H1 (cell line): ENCODE results near the gene FGB. TPM values are rescaled to one million over a fixed set of nuclear protein-coding genes. Genes with fewer than 3 reads are reported as not detected.

ENCODE experiments used
- CTCF ChIA-PET: fragments of 300-600 bp; sonication (Branson Sonifier 250); formaldehyde crosslinking; loops from one replicate; lab custom pipeline; 2021; ENCODE audit not compliant: partially characterized antibody; lab: Charles Lee
- POLR2A ChIA-PET: fragments of 300-600 bp; sonication (Branson Sonifier 250); formaldehyde crosslinking; loops from one replicate; lab custom pipeline; 2021; ENCODE audit warnings: inconsistent platforms; ENCODE audit not compliant: partially characterized antibody; lab: Charles Lee
- DNase-seq, 2 experiments: peaks; one replicate each; pipeline versions ENCODE4 v3.0.0 to v3.0.0-alpha.2; 2010 to 2022; ENCODE audit warnings: low spot score in 2 of 2, low read depth in 1 of 2, mixed read lengths in 1 of 2
- FAIRE-seq: peaks from 2 replicates; lab custom pipeline; 2011; peaks lifted over from hg19 to GRCh38; lab: Jason Lieb, UNC
- H2AFZ ChIP-seq: 2 replicates; pipeline ENCODE4 v1.8.1; 2012; ENCODE audit warnings: low read length, inconsistent platforms
- H2AK5ac ChIP-seq: 2 replicates; pipeline ENCODE4 v1.6.1; 2013; ENCODE audit warnings: low read depth, low read length
- H2BK120ac ChIP-seq: replicated peaks from 2 replicates; pipeline ENCODE3; 2013; ENCODE audit warnings: low read depth, low read length, inconsistent platforms
- H2BK12ac ChIP-seq: 2 replicates; pipeline ENCODE4 v1.6.1; 2013; ENCODE audit warnings: low read depth, low read length
- H2BK15ac ChIP-seq: 2 replicates; pipeline ENCODE4 v1.6.1; 2013; ENCODE audit warnings: low read length
- H2BK20ac ChIP-seq: 2 replicates; pipeline ENCODE4 v1.6.1; 2013; ENCODE audit warnings: low read length
- H2BK5ac ChIP-seq: 2 replicates; pipeline ENCODE4 v1.6.1; 2013; ENCODE audit warnings: low read depth, low read length
- H3K14ac ChIP-seq: 2 replicates; pipeline ENCODE4 v1.6.1; 2013; ENCODE audit warnings: inconsistent platforms; ENCODE audit not compliant: insufficient read length
- H3K18ac ChIP-seq: 2 replicates; pipeline ENCODE4 v1.6.1; 2013; ENCODE audit warnings: low read length; ENCODE audit errors: extremely low read depth
- H3K23ac ChIP-seq: 2 replicates; pipeline ENCODE4 v1.6.1; 2013; ENCODE audit warnings: inconsistent platforms; ENCODE audit not compliant: insufficient read length
- H3K23me2 ChIP-seq: 2 replicates; pipeline ENCODE4 v1.6.1; 2013; ENCODE audit warnings: low read depth, low read length
- H3K27ac ChIP-seq: 2 replicates; pipeline ENCODE4 v1.6.1; 2011; ENCODE audit warnings: low read depth, low read length, inconsistent platforms
- H3K27me3 ChIP-seq, 4 experiments: replicated peaks in 1 of 4; 1 replicate in 1 of 4; 2 replicates in 3 of 4; pipeline versions ENCODE4 v1.6.1 to v1.8.1; 2011 to 2013; ENCODE audit warnings: low read length in 3 of 4, mild to moderate bottlenecking in 3 of 4, inconsistent platforms in 2 of 4, mixed read lengths in 2 of 4, moderate library complexity in 1 of 4; ENCODE audit not compliant: control insufficient read depth in 3 of 4, insufficient read depth in 3 of 4; ENCODE audit errors: extremely low read depth in 1 of 4
- H3K36me3 ChIP-seq, 4 experiments: 2 replicates each; pipeline versions ENCODE4 v1.6.1 to v1.8.1; 2011 to 2013; ENCODE audit warnings: mild to moderate bottlenecking in 4 of 4, low read length in 3 of 4, moderate library complexity in 2 of 4, control low read depth in 1 of 4, inconsistent platforms in 1 of 4; ENCODE audit not compliant: insufficient read depth in 4 of 4, control insufficient read depth in 2 of 4
- H3K4ac ChIP-seq: replicated peaks from 2 replicates; pipeline ENCODE3; 2013; ENCODE audit warnings: low read length, low read depth, mixed read lengths, inconsistent platforms; ENCODE audit not compliant: insufficient read length
- H3K4me1 ChIP-seq, 4 experiments: replicated peaks in 1 of 4; 1 replicate in 1 of 4; 2 replicates in 3 of 4; pipeline versions ENCODE4 v1.6.1 to v1.8.1; 2011 to 2013; ENCODE audit warnings: low read length in 3 of 4, inconsistent platforms in 2 of 4, mixed read lengths in 1 of 4; ENCODE audit not compliant: insufficient read depth in 4 of 4, control insufficient read depth in 3 of 4
- H3K4me2 ChIP-seq, 2 experiments: 2 replicates each; pipeline versions ENCODE4 v1.6.1 to v1.8.1; 2011 to 2013; ENCODE audit warnings: low read depth in 2 of 2, low read length in 2 of 2, control low read depth in 1 of 2, inconsistent platforms in 1 of 2, mild to moderate bottlenecking in 1 of 2; ENCODE audit not compliant: insufficient read depth in 1 of 2
- H3K4me3 ChIP-seq, 4 experiments: fragments of 200-600, 300-600 bp in 1 of 4; sonication (generic), shearing (Covaris generic), sonication (Bioruptor Twin) in 1 of 4; 2 replicates each; pipeline versions ENCODE4 v1.5.1 to v1.8.1; 2011 to 2016; ENCODE audit warnings: low read length in 4 of 4, low read depth in 3 of 4, control low read depth in 2 of 4, inconsistent platforms in 2 of 4, mild to moderate bottlenecking in 2 of 4, mixed read lengths in 1 of 4, moderate library complexity in 1 of 4; ENCODE audit not compliant: insufficient read depth in 2 of 4; ENCODE audit errors: extremely low read depth in 1 of 4
- H3K56ac ChIP-seq: replicated peaks from 2 replicates; pipeline ENCODE3; 2013; ENCODE audit warnings: low read depth, mild to moderate bottlenecking, mixed read lengths, low read length, inconsistent platforms; ENCODE audit not compliant: insufficient read length
- H3K79me1 ChIP-seq: 2 replicates; pipeline ENCODE4 v1.6.1; 2013; ENCODE audit warnings: low read depth, low read length, control low read depth
- H3K79me2 ChIP-seq, 2 experiments: 2 replicates each; pipeline versions ENCODE4 v1.6.1 to v1.8.1; 2012 to 2013; ENCODE audit warnings: low read length in 2 of 2, mild to moderate bottlenecking in 2 of 2, inconsistent platforms in 1 of 2; ENCODE audit not compliant: insufficient read depth in 2 of 2, control insufficient read depth in 1 of 2
- H3K9ac ChIP-seq, 4 experiments: replicated peaks in 1 of 4; 1 replicate in 1 of 4; 2 replicates in 3 of 4; pipeline versions ENCODE4 v1.6.1 to v1.8.1; 2011 to 2013; ENCODE audit warnings: low read depth in 3 of 4, low read length in 3 of 4, control low read depth in 2 of 4, mild to moderate bottlenecking in 2 of 4, moderate library complexity in 2 of 4, inconsistent platforms in 1 of 4; ENCODE audit errors: extremely low read depth in 1 of 4
- H3K9me3 ChIP-seq, 2 experiments: 2 replicates each; pipeline versions ENCODE4 v1.6.1 to v1.8.1; 2012 to 2013; ENCODE audit warnings: mild to moderate bottlenecking in 2 of 2, moderate library complexity in 2 of 2, control low read depth in 1 of 2, inconsistent platforms in 1 of 2, low read depth in 1 of 2, low read length in 1 of 2, mixed read lengths in 1 of 2; ENCODE audit not compliant: insufficient read depth in 2 of 2
- H4K20me1 ChIP-seq, 2 experiments: replicated peaks in 1 of 2; 2 replicates each; pipeline versions ENCODE3 to v1.8.1; 2011 to 2013; ENCODE audit warnings: inconsistent platforms in 2 of 2, low read length in 2 of 2, mild to moderate bottlenecking in 1 of 2; ENCODE audit not compliant: insufficient read depth in 2 of 2, control insufficient read depth in 1 of 2
- H4K5ac ChIP-seq: 2 replicates; pipeline ENCODE4 v1.6.1; 2013; ENCODE audit warnings: low read length, low read depth, mixed read lengths, inconsistent platforms; ENCODE audit not compliant: insufficient read length
- H4K8ac ChIP-seq: 2 replicates; pipeline ENCODE4 v1.8.0; 2013; ENCODE audit warnings: mild to moderate bottlenecking, moderate library complexity, low read length, inconsistent platforms; ENCODE audit not compliant: insufficient read depth; ENCODE audit errors: extremely low read depth
- H4K91ac ChIP-seq: replicated peaks from 2 replicates; pipeline ENCODE3; 2013; ENCODE audit warnings: low read length, mixed read lengths, inconsistent platforms; ENCODE audit not compliant: insufficient read length
- CHD2 ChIP-seq: IDR thresholded peaks from 2 replicates; pipeline ENCODE4 v1.6.1; 2012; ENCODE audit warnings: low read length, improper control_type of control experiment
- CTBP2 ChIP-seq: IDR thresholded peaks from 2 replicates; pipeline ENCODE4 v1.7.0; 2011; ENCODE audit warnings: borderline replicate concordance, mild to moderate bottlenecking, moderate library complexity, mixed read lengths, low read length; ENCODE audit not compliant: insufficient read depth, insufficient read length
- POU5F1 ChIP-seq: IDR thresholded peaks from 2 replicates; pipeline ENCODE4 v1.6.1; 2011; ENCODE audit warnings: low read depth, mild to moderate bottlenecking, low read length, moderate library complexity
- TAF7 ChIP-seq: optimal IDR thresholded peaks from 2 replicates; pipeline ENCODE3; 2011; ENCODE audit warnings: low read depth, mild to moderate bottlenecking, inconsistent platforms, low read length, moderate library complexity, borderline replicate concordance
- TEAD4 ChIP-seq: IDR thresholded peaks from 2 replicates; pipeline ENCODE4 v1.6.1; 2012; ENCODE audit warnings: low read depth, low read length, inconsistent platforms, mixed read lengths
- YY1 ChIP-seq: IDR thresholded peaks from 2 replicates; pipeline ENCODE4 v1.6.1; 2011; ENCODE audit warnings: low read depth, mild to moderate bottlenecking, low read length
- WGBS, 2 experiments: shearing (Covaris generic) in 1 of 2; methylation state at CpG; one replicate each; pipeline versions ENCODE4 v1.1.6 to v1.1.7; 2013 to 2015; ENCODE audit warnings: low lambda C conversion rate in 2 of 2, mixed read lengths in 2 of 2, inconsistent platforms in 1 of 2, low coverage in 1 of 2, missing lambda C conversion rate in 1 of 2; ENCODE audit not compliant: insufficient replicate concordance in 2 of 2, insufficient coverage in 1 of 2, insufficient read length in 1 of 2; ENCODE audit errors: extremely low coverage in 1 of 2, missing lambda C conversion rate in 1 of 2; 5-methylcytosine and 5-hydroxymethylcytosine counted together
- polyA plus RNA-seq, 7 experiments: library from polyadenylated mRNA; depleted of rRNA in 3 of 7; stranded (reverse) in 5 of 7; unstranded in 2 of 7; fragments of >200 nt in 5 of 7; fragments of 200-250 nt in 2 of 7; gene quantifications; 1 replicate in 5 of 7; 2 replicates in 1 of 7; 4 replicates in 1 of 7; pipeline versions ENCODE4 v1.2.1 to v1.2.3, GENCODE V29; 2011 to 2013; ENCODE audit warnings: missing spikeins in 2 of 7, mixed read lengths in 2 of 7
- total RNA-seq: library from RNA; stranded (reverse); fragmentation: NEBNext Ultra II Directional; extraction: Animal tissue kit (Norgen Biotek cat#: 25700); gene quantifications from 2 replicates; pipeline ENCODE4 v1.2.1, GENCODE V29; 2021
- TF ChIP-seq, protein P1 (sequence below): IDR thresholded peaks from 2 replicates; pipeline ENCODE4 v1.6.1; 2011; ENCODE audit warnings: low read depth, mild to moderate bottlenecking, low read length; ENCODE audit not compliant: insufficient read depth
- TF ChIP-seq, protein P2 (sequence below): IDR thresholded peaks from 2 replicates; pipeline ENCODE4 v1.6.1; 2012; ENCODE audit warnings: low read length, inconsistent platforms

Gene FGB
- total and polyA plus RNA-seq, 2 of the 8 experiments (the other 6 are each of a cell fraction or from before 2014, with no cell fraction given), result not detected

DNA sequence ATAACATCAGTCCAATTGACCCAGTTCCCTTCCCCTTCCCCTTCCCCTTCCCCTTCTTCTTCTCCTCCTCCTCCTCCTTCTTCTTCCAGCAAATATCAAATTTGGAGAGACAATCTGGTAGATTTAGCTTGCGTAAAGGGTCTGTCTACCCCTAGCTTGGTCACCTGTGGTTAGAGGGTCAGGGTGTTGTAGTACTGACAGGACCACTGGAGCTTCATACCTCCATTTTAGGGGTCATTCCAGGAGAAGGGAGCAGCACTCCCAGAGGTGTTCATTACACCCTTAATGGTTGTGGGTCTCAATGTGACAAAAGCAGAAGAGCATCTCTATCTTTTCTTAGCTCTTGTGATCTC is 3.7 kb upstream of the FGB start:
- no peak overlapping the region for H3K18ac ChIP-seq
- no peak overlapping the region for H4K8ac ChIP-seq
- no peak overlapping the region for H4K5ac ChIP-seq
- no peaks in the 10 kb centered on the region for H3K9me3 ChIP-seq
- H4K20me1 ChIP-seq, result no peaks in the 10 kb centered on the region
- H3K23me2 ChIP-seq, result no peaks in the 10 kb centered on the region
- no peak overlapping the region for H3K9ac ChIP-seq
- H3K23ac ChIP-seq, result no peak overlapping the region
- no peak for DNase-seq
- CTCF ChIA-PET, result interaction anchor here (0.6 to 6.1 kb wide), 54 partner anchors 10 to 434 kb away, joined by 3 to 283 read pairs (median 4); partner anchors contain the start of genes FGG and PLRG1
- no peak for FAIRE-seq
- no peak overlapping the region for H2AK5ac ChIP-seq
- no peak overlapping the region for H4K91ac ChIP-seq
- no peak overlapping the region for H3K56ac ChIP-seq
- H3K36me3 ChIP-seq, result no peaks in the 10 kb centered on the region
- no peak overlapping the region for H2BK12ac ChIP-seq
- H3K79me1 ChIP-seq, result no peaks in the 10 kb centered on the region
- peak overlapping the region; percentile 20; the same call in 1 of the 2 replicates for H2AFZ ChIP-seq
- no peak overlapping the region for H3K14ac ChIP-seq
- H3K27me3 ChIP-seq, result no peaks in the 10 kb centered on the region
- no peak overlapping the region for H2BK5ac ChIP-seq
- no peak overlapping the region for H2BK120ac ChIP-seq
- no peak overlapping the region for H3K4me2 ChIP-seq
- H2BK15ac ChIP-seq, result no peak overlapping the region
- WGBS, 2 experiments, result 93% methylated on average over 1 of the region's 1 CpG; no CpG with 5 or more reads in 1 of the 2 experiments
- H3K79me2 ChIP-seq, result no peaks in the 10 kb centered on the region
- no peaks in the 10 kb centered on the region for H3K4me1 ChIP-seq
- POLR2A ChIA-PET, result interaction anchor here (0.8 to 1.0 kb wide), 5 partner anchors 10 to 185 kb away, joined by 3 to 4 read pairs (median 3); partner anchors contain the start of gene LRAT
- no peak overlapping the region for H3K27ac ChIP-seq
- H3K4ac ChIP-seq, result no peak overlapping the region
- no peak for TF ChIP-seq TAF7
- TF ChIP-seq POU5F1, result no peak
- no peak for TF ChIP-seq YY1
- no peak for TF ChIP-seq CHD2
- TF ChIP-seq TEAD4, result no peak
- TF ChIP-seq, protein P1, sequence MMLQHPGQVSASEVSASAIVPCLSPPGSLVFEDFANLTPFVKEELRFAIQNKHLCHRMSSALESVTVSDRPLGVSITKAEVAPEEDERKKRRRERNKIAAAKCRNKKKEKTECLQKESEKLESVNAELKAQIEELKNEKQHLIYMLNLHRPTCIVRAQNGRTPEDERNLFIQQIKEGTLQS, result no peak
- TF ChIP-seq, protein P2, sequence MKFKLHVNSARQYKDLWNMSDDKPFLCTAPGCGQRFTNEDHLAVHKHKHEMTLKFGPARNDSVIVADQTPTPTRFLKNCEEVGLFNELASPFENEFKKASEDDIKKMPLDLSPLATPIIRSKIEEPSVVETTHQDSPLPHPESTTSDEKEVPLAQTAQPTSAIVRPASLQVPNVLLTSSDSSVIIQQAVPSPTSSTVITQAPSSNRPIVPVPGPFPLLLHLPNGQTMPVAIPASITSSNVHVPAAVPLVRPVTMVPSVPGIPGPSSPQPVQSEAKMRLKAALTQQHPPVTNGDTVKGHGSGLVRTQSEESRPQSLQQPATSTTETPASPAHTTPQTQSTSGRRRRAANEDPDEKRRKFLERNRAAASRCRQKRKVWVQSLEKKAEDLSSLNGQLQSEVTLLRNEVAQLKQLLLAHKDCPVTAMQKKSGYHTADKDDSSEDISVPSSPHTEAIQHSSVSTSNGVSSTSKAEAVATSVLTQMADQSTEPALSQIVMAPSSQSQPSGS, result no peak
- no peak for TF ChIP-seq CTBP2
- H2BK20ac ChIP-seq, result no peak overlapping the region
- no peak overlapping the region for H3K4me3 ChIP-seq
